Measurements from ENCODE around the gene UBE2H. TPM values are rescaled to one million over a fixed set of nuclear protein-coding genes. Genes with fewer than 3 reads are reported as not detected.
A peak's percentile ranks its signal among the peaks of the same experiment; 100 is the strongest.

UBE2H gene
- total RNA-seq, 1 experiment from 2014 or later, result 75.1 TPM

GRCh38 chr7:129875745-129876411 lies 76.9 kb downstream of the UBE2H start:
- peaks cover 41 to 44% of the 10 kb centered on the region in 2 experiments for H3K4me1 Mint-ChIP-seq
- Histone ChIP-seq H3K23me2 (ENCODE audit: insufficient read length, low read depth, low read length, poor library complexity, severe bottlenecking) (no peaks in the 10 kb centered on the region), H3K23ac (ENCODE audit: insufficient read length, low read depth, low read length) (no peak overlapping the region), H2AK5ac (ENCODE audit: insufficient read length, low read length) (no peak overlapping the region), H4K5ac (ENCODE audit: insufficient read length, low read depth, low read length) (no peak overlapping the region), H3K14ac (ENCODE audit: insufficient read depth, low read length) (no peak overlapping the region), H4K20me1 (ENCODE audit: control insufficient read depth, insufficient read depth, insufficient read length) (no peaks in the 10 kb centered on the region), H3T11ph (ENCODE audit: low read length) (no peak overlapping the region), H3K79me1 (ENCODE audit: insufficient read depth, low read depth, low read length, poor library complexity, severe bottlenecking) (no peaks in the 10 kb centered on the region), H3K56ac (ENCODE audit: insufficient read length, low read depth, low read length) (no peak overlapping the region), H3K18ac (ENCODE audit: insufficient read length, low read depth, low read length) (no peak overlapping the region), H3K27me3 (ENCODE audit: insufficient read depth, low read length) (no peaks in the 10 kb centered on the region), H3K9me3 (ENCODE audit: control insufficient read depth, low read depth, low read length) (no peaks in the 10 kb centered on the region), H3K79me2 (ENCODE audit: insufficient read depth, low read length) (no peaks in the 10 kb centered on the region), H3K9ac (ENCODE audit: extremely low read depth, insufficient read length, low read length) (no peak overlapping the region), H2BK12ac (ENCODE audit: insufficient read length, low read depth, low read length) (no peak overlapping the region), H2BK15ac (ENCODE audit: low read depth, low read length) (no peak overlapping the region), H2BK20ac (ENCODE audit: low read depth, low read length, poor library complexity, severe bottlenecking) (no peak overlapping the region), H3K27ac (ENCODE audit: insufficient read length, low read depth, low read length) (no peak overlapping the region), H3K4me1 (ENCODE audit: insufficient read depth, low read length) (peaks cover 6% of the 10 kb centered on the region; the same call in 1 of the 2 replicates), H4K91ac (ENCODE audit: insufficient read length, low read depth, low read length) (no peak overlapping the region), H3K4me2 (ENCODE audit: insufficient read depth, insufficient read length, low read length) (no peak overlapping the region), H3K4ac (ENCODE audit: low read depth, low read length) (no peak overlapping the region), H2AFZ (ENCODE audit: low read length) (no peak overlapping the region), H2BK120ac (ENCODE audit: low read depth, low read length, poor library complexity, severe bottlenecking) (no peak overlapping the region), H4K8ac (replicated peaks; ENCODE audit: insufficient read length, low read depth, low read length) (no peak overlapping the region), H2BK5ac (ENCODE audit: insufficient read length, low read length) (no peak overlapping the region)
- TF ChIP-seq, protein P1, sequence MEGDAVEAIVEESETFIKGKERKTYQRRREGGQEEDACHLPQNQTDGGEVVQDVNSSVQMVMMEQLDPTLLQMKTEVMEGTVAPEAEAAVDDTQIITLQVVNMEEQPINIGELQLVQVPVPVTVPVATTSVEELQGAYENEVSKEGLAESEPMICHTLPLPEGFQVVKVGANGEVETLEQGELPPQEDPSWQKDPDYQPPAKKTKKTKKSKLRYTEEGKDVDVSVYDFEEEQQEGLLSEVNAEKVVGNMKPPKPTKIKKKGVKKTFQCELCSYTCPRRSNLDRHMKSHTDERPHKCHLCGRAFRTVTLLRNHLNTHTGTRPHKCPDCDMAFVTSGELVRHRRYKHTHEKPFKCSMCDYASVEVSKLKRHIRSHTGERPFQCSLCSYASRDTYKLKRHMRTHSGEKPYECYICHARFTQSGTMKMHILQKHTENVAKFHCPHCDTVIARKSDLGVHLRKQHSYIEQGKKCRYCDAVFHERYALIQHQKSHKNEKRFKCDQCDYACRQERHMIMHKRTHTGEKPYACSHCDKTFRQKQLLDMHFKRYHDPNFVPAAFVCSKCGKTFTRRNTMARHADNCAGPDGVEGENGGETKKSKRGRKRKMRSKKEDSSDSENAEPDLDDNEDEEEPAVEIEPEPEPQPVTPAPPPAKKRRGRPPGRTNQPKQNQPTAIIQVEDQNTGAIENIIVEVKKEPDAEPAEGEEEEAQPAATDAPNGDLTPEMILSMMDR (conservative IDR thresholded peaks at IDR 0.05), result no peak
- H3K36me3 Mint-ChIP-seq (ENCODE audit: insufficient read depth in 1 of 3, low read depth in 3 of 3), result peaks cover 11 to 37% (median 35%) of the 10 kb centered on the region in 3 experiments; a peak in 6 of 7 replicates
- DNase-seq, result no peak
- H3K27me3 Mint-ChIP-seq (ENCODE audit: low read depth), result no peaks in the 10 kb centered on the region
- no CpG with 5 or more reads among the region's 5 CpGs for WGBS (ENCODE audit: extremely low coverage, insufficient read length, low lambda C conversion rate)
- H3K27ac Mint-ChIP-seq, result peak overlapping the region; percentile 22 to 59 (median 25); a peak in 6 of 7 replicates
- no peak overlapping the region for H3K4me3 Mint-ChIP-seq
- H3K9me3 Mint-ChIP-seq, result no peaks in the 10 kb centered on the region
